ENCODE results near the gene RNFT2.

DNA sequence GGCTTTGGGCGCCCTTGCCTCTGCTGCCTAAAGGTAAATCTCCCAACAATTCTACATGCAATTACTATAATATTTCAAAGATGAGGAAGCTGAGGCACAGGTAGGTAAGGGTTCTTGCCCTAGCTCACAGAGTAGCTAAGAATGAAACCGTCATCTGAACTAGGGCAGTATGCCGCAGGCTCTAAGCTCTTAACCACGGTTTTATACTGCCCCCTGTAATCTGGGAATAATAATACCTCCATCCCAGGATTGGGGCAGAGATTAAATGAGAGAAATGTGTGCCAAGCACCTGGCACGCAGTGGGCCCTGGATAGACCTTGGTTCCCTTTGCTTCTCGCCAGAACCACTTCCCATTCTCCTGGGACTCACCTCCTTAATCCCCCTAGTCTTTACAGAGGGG, 144.6 kb downstream of the RNFT2 start:
- TF ChIP-seq, protein P1, sequence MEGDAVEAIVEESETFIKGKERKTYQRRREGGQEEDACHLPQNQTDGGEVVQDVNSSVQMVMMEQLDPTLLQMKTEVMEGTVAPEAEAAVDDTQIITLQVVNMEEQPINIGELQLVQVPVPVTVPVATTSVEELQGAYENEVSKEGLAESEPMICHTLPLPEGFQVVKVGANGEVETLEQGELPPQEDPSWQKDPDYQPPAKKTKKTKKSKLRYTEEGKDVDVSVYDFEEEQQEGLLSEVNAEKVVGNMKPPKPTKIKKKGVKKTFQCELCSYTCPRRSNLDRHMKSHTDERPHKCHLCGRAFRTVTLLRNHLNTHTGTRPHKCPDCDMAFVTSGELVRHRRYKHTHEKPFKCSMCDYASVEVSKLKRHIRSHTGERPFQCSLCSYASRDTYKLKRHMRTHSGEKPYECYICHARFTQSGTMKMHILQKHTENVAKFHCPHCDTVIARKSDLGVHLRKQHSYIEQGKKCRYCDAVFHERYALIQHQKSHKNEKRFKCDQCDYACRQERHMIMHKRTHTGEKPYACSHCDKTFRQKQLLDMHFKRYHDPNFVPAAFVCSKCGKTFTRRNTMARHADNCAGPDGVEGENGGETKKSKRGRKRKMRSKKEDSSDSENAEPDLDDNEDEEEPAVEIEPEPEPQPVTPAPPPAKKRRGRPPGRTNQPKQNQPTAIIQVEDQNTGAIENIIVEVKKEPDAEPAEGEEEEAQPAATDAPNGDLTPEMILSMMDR (IDR thresholded peaks at IDR 0.05) = no peak
- no peak for TF ChIP-seq POLR2A (IDR thresholded peaks at IDR 0.05)
